K562 (cell line): ENCODE results near the gene MED15. TPM values are rescaled to one million over a fixed set of nuclear protein-coding genes. Genes with fewer than 3 reads are reported as not detected.

Experiments used
- ATAC-seq: fragments of 200-7000 bp; cut with Tn5 transposase; 3 replicates; pipeline ENCODE4 v1.9.1; 2020; ENCODE audit warnings: moderate library complexity
- BruUV-seq: library from RNA; stranded (reverse); fragments of 400-500 nt; replicated peaks from 2 replicates; lab custom pipeline; 2021; lab: Mats Ljungman, UMichigan
- CTCF ChIA-PET: fragments of 300-600 bp; formaldehyde crosslinking; extraction: SDS; loops from one replicate; lab custom pipeline; 2021; ENCODE audit warnings: low intra/inter-chr PET ratio; lab: Yijun Ruan, JAX
- POLR2A ChIA-PET: fragments of 300-600, 350-650 bp; sonication (Branson Sonifier 250); formaldehyde crosslinking; extraction: SDS; loops from one replicate; lab custom pipeline; 2021; ENCODE audit warnings: antibody characterized with exemption, inconsistent platforms; lab: Yijun Ruan, JAX
- DNase-seq, 4 experiments: peaks; one replicate each; pipeline versions ENCODE4 v3.0.0 to v3.0.0-alpha.2; 2011 to 2018; ENCODE audit warnings: low spot score in 3 of 4, mixed read lengths in 3 of 4; ENCODE audit errors: extremely low read depth in 1 of 4
- FAIRE-seq: peaks from 2 replicates; lab custom pipeline; 2011; peaks lifted over from hg19 to GRCh38; lab: Jason Lieb, UNC
- H2AFZ ChIP-seq: 2 replicates; pipeline ENCODE4 v1.6.0; 2011; ENCODE audit warnings: low read depth, low read length, control low read depth, inconsistent platforms
- H3K27ac ChIP-seq: fragments of 200-600 bp; 3 replicates; pipeline ENCODE4 v1.8.0; 2011; ENCODE audit warnings: low read depth, mild to moderate bottlenecking, control low read depth, inconsistent platforms, low read length, moderate library complexity, mixed read lengths; ENCODE audit errors: extremely low read depth
- H3K27me3 ChIP-seq, 2 experiments: fragments of 300-600 bp in 1 of 2; 2 replicates in 1 of 2; 3 replicates in 1 of 2; pipeline versions ENCODE4 v1.6.0 to v1.8.0; 2011; ENCODE audit warnings: inconsistent platforms in 2 of 2, low read length in 2 of 2, mild to moderate bottlenecking in 1 of 2, mixed read lengths in 1 of 2, moderate library complexity in 1 of 2; ENCODE audit not compliant: control insufficient read depth in 2 of 2, insufficient read depth in 2 of 2
- H3K36me3 ChIP-seq: fragments of 300-600 bp; 3 replicates; pipeline ENCODE4 v1.8.0; 2011; ENCODE audit warnings: mild to moderate bottlenecking, low read length, inconsistent platforms; ENCODE audit not compliant: control insufficient read depth, insufficient read depth
- H3K4me1 ChIP-seq, 2 experiments: fragments of 200-600 bp in 1 of 2; replicated peaks in 1 of 2; 2 replicates in 1 of 2; 3 replicates in 1 of 2; pipeline versions ENCODE4 v1.5.1 to v1.8.0; 2011; ENCODE audit warnings: inconsistent platforms in 2 of 2, low read length in 2 of 2, mild to moderate bottlenecking in 1 of 2, mixed read lengths in 1 of 2, moderate library complexity in 1 of 2; ENCODE audit not compliant: control insufficient read depth in 2 of 2, insufficient read depth in 2 of 2
- H3K4me2 ChIP-seq: 2 replicates; pipeline ENCODE4 v1.6.1; 2011; ENCODE audit warnings: low read length, control low read depth, inconsistent platforms, mixed read lengths; ENCODE audit not compliant: insufficient read depth
- H3K4me3 ChIP-seq: fragments of 200-600 bp; sonication (generic), shearing (Covaris generic); 2 replicates; pipeline ENCODE4 v1.5.1; 2016; ENCODE audit warnings: control low read depth, inconsistent platforms
- H3K79me2 ChIP-seq: fragments of 200-600 bp; 3 replicates; pipeline ENCODE4 v1.8.0; 2011; ENCODE audit warnings: low read length, inconsistent platforms; ENCODE audit not compliant: control insufficient read depth, insufficient read depth
- H3K9ac ChIP-seq, 2 experiments: 2 replicates each; pipeline versions ENCODE4 v1.6.0 to v1.6.1; 2011; ENCODE audit warnings: low read depth in 2 of 2, low read length in 2 of 2, control low read depth in 1 of 2, inconsistent platforms in 1 of 2, mild to moderate bottlenecking in 1 of 2, mixed read lengths in 1 of 2; ENCODE audit not compliant: insufficient read depth in 1 of 2
- H3K9me1 ChIP-seq: one replicate; pipeline ENCODE4 v1.6.0; 2011; ENCODE audit warnings: inconsistent platforms, mild to moderate bottlenecking, low read length, moderate library complexity; ENCODE audit not compliant: control insufficient read depth, insufficient read depth
- H3K9me3 ChIP-seq: replicated peaks from 2 replicates; pipeline ENCODE4 v1.5.1; 2011; ENCODE audit warnings: low read depth, low read length, inconsistent platforms; ENCODE audit not compliant: control insufficient read depth, insufficient read depth
- H4K20me1 ChIP-seq: replicated peaks from 2 replicates; pipeline ENCODE4 v1.6.1; 2011; ENCODE audit warnings: low read length, inconsistent platforms, mixed read lengths; ENCODE audit not compliant: control insufficient read depth, insufficient read depth
- ATF4 ChIP-seq: fragments of 450-650 bp; formaldehyde crosslinking; IDR thresholded peaks from 2 replicates; pipeline ENCODE4 v1.4.0; 2022; ENCODE audit warnings: mild to moderate bottlenecking, moderate library complexity
- BCL6 ChIP-seq: fragments of 250-450 bp; sonication (Bioruptor Pico); IDR thresholded peaks from 2 replicates; pipeline ENCODE4 v1.4.0; 2020
- CBX5 ChIP-seq: IDR thresholded peaks from 2 replicates; pipeline ENCODE4 v1.6.1; 2014; ENCODE audit warnings: low read depth, borderline replicate concordance
- CBX8 ChIP-seq: fragments of 200-600 bp; sonication (generic); IDR thresholded peaks from 2 replicates; pipeline ENCODE4 v1.6.1; 2012; ENCODE audit warnings: borderline replicate concordance, mixed run types, low read depth, mild to moderate bottlenecking, moderate library complexity, mixed read lengths, low read length, control low read depth, inconsistent platforms; ENCODE audit not compliant: poor library complexity, severe bottlenecking; ENCODE audit errors: extremely low read depth
- ELK1 ChIP-seq: sonication (generic); formaldehyde crosslinking; IDR thresholded peaks from 2 replicates; pipeline ENCODE4 v1.8.1; 2022; ENCODE audit warnings: missing genetic modification reagents
- MECOM ChIP-seq: fragments of 250-450 bp; sonication (Bioruptor Pico); IDR thresholded peaks from 2 replicates; pipeline ENCODE4 v1.8.0; 2022; ENCODE audit warnings: inconsistent platforms
- POLR2AphosphoS5 ChIP-seq: IDR thresholded peaks from 2 replicates; pipeline ENCODE4 v1.6.1; 2011; ENCODE audit warnings: mild to moderate bottlenecking, low read depth, low read length, moderate library complexity; ENCODE audit not compliant: control insufficient read depth, insufficient read depth
- POLR2H ChIP-seq: IDR thresholded peaks from 2 replicates; pipeline ENCODE4 v1.6.1; 2016; ENCODE audit warnings: missing genetic modification characterization, low read depth, mild to moderate bottlenecking, control low read depth, missing compliant biosample characterization, moderate library complexity
- RFX7 ChIP-seq: fragments of 250-450 bp; sonication (Bioruptor Pico); IDR thresholded peaks from 2 replicates; pipeline ENCODE4 v1.5.1; 2021; ENCODE audit warnings: mild to moderate bottlenecking
- RHOXF2B ChIP-seq: fragments of 250-450 bp; sonication (Bioruptor Pico); conservative IDR thresholded peaks from 2 replicates; pipeline ENCODE4 v1.5.1; 2021
- SIN3A ChIP-seq, 2 experiments: fragments of 150-350 bp in 1 of 2; IDR thresholded peaks; 2 replicates each; pipeline ENCODE4 v1.6.1; 2011 to 2016; ENCODE audit warnings: borderline replicate concordance in 2 of 2, low read depth in 2 of 2, low read length in 2 of 2, mild to moderate bottlenecking in 2 of 2, moderate library complexity in 2 of 2; ENCODE audit not compliant: control insufficient read depth in 1 of 2
- SIN3B ChIP-seq: fragments of 450-650 bp; IDR thresholded peaks from 2 replicates; pipeline ENCODE4 v1.6.1; 2017; ENCODE audit warnings: low read depth, mild to moderate bottlenecking, moderate library complexity
- TSC22D4 ChIP-seq: fragments of 450-650 bp; IDR thresholded peaks from 2 replicates; pipeline ENCODE4 v1.6.1; 2016; ENCODE audit warnings: missing genetic modification characterization, missing biosample characterization, control low read depth
- ZNF398 ChIP-seq: fragments of 250-450 bp; sonication (Bioruptor Pico); IDR thresholded peaks from 2 replicates; pipeline ENCODE4 v1.8.0; 2021; ENCODE audit warnings: moderate library complexity, mild to moderate bottlenecking, inconsistent platforms
- ZNF77 ChIP-seq: fragments of 250-450 bp; sonication (Bioruptor Pico); IDR thresholded peaks from 2 replicates; pipeline ENCODE4 v1.5.0; 2020
- ZNF79 ChIP-seq: fragments of 250-450 bp; sonication (Bioruptor Pico); IDR thresholded peaks from 2 replicates; pipeline ENCODE4 v1.4.0; 2020; ENCODE audit warnings: low read depth, mild to moderate bottlenecking, moderate library complexity
- WGBS: fragments of 100-300 bp; shearing (Covaris generic); methylation state at CpG from one replicate; pipeline ENCODE4 v1.1.6; 2016; ENCODE audit warnings: low coverage, mixed read lengths; ENCODE audit not compliant: insufficient coverage; ENCODE audit errors: missing lambda C conversion rate; 5-methylcytosine and 5-hydroxymethylcytosine counted together
- in situ Hi-C: fragments of 300-500 bp; cut with MboI; formaldehyde crosslinking; loops from 4 replicates; pipeline ENCODE4 v1.15.0; 2018; ENCODE audit warnings: inconsistent platforms, mixed read lengths
- intact Hi-C: fragments of 100-400 bp; cut with micrococcal nuclease; formaldehyde crosslinking; loops from 2 replicates; pipeline ENCODE4 v1.14.2; 2022
- polyA plus RNA-seq, 8 experiments: library from polyadenylated mRNA; depleted of rRNA in 4 of 8; stranded (reverse) in 5 of 8; unstranded in 3 of 8; fragments of >200 nt; fragmentation: Nextera tagmentation in 2 of 8; fragmentation: Illumina TruSeq in 1 of 8; extraction: Ambion mirVana in 2 of 8; extraction: Trizol in 1 of 8; gene quantifications; 2 replicates each; pipeline versions ENCODE4 v1.2.1 to v1.2.3, GENCODE V29; 2011 to 2014; ENCODE audit warnings: inconsistent platforms in 1 of 8, missing spikeins in 1 of 8
- total RNA-seq, 7 experiments: library from RNA; depleted of rRNA in 6 of 7; stranded (reverse); fragments of >200 nt in 6 of 7; fragmentation: Illumina TruSeq in 2 of 7; extraction: Trizol in 2 of 7; gene quantifications; 2 replicates each; pipeline versions ENCODE4 v1.2.1 to v1.2.3, GENCODE V29; 2011 to 2021; ENCODE audit warnings: low replicate concordance in 1 of 7
- TF ChIP-seq, protein P1 (sequence below): sonication (generic); formaldehyde crosslinking; IDR thresholded peaks from 2 replicates; pipeline ENCODE4 v1.5.0; 2020; ENCODE audit warnings: missing genetic modification reagents

MED15 gene
- total and polyA plus RNA-seq, 9 of the 15 experiments (the other 6 are each of a cell fraction or from before 2014, with no cell fraction given): 4.0 to 271 (median 60.1) TPM

- no peaks in the 10 kb centered on the region for H3K79me2 ChIP-seq
- no peaks in the 10 kb centered on the region for H3K27me3 ChIP-seq
- no peak for FAIRE-seq
- POLR2A ChIA-PET: interaction anchor here (0.6 to 68.9 kb wide), 6 partner anchors 9 to 154 kb away, joined by 3 to 1693 read pairs (median 3); partner anchors contain the start of gene MED15
- in situ Hi-C loops: loop anchor here (5.0 kb wide), 1 partner anchor 155 kb away; no protein-coding TSS in a partner anchor
- no peak overlapping the region for H3K4me3 ChIP-seq
- CTCF ChIA-PET: interaction anchor here (0.6 to 2.9 kb wide), 6 partner anchors 9 to 154 kb away, joined by 3 to 35 read pairs (median 4); no protein-coding TSS in a partner anchor
- peaks cover 91% of the 10 kb centered on the region for H3K36me3 ChIP-seq
- peaks cover 6 to 10% of the 10 kb centered on the region in 2 experiments for H3K4me1 ChIP-seq
- H3K27ac ChIP-seq: no peak overlapping the region
- no peak overlapping the region for H2AFZ ChIP-seq
- intact Hi-C loops: no loop called here
- H4K20me1 ChIP-seq: peaks cover 37% of the 10 kb centered on the region
- DNase-seq: no peak
- WGBS: 76% methylated on average over 11 of the region's 11 CpGs
- TSS peak; percentile 12 for BruUV-seq
- no peak overlapping the region for H3K4me2 ChIP-seq
- H3K9ac ChIP-seq: no peak overlapping the region
- no peaks in the 10 kb centered on the region for H3K9me3 ChIP-seq
- ATAC-seq: no peak
- H3K9me1 ChIP-seq: peaks cover 10% of the 10 kb centered on the region
- 0 out of 4 replicates have a peak, but pooled peaks of 1 of the 2 experiments have one; percentile 11 for TF ChIP-seq SIN3A (IDR thresholded peaks at IDR 0.05; ENCODE audit: borderline replicate concordance in 2 of 2, control insufficient read depth in 1 of 2, low read depth in 2 of 2, low read length in 2 of 2)
- no peak for TF ChIP-seq POLR2AphosphoS5
- no peak for TF ChIP-seq TSC22D4 (tag)
- TF ChIP-seq ZNF79 (CRISPR knock-in tag): no peak
- no peak for TF ChIP-seq CBX8
- TF ChIP-seq, protein P1, sequence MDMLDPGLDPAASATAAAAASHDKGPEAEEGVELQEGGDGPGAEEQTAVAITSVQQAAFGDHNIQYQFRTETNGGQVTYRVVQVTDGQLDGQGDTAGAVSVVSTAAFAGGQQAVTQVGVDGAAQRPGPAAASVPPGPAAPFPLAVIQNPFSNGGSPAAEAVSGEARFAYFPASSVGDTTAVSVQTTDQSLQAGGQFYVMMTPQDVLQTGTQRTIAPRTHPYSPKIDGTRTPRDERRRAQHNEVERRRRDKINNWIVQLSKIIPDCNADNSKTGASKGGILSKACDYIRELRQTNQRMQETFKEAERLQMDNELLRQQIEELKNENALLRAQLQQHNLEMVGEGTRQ (CRISPR knock-in tag): no peak
- no peak for TF ChIP-seq ZNF77 (CRISPR knock-in tag)
- no peak for TF ChIP-seq POLR2H (tag)
- no peak for TF ChIP-seq MECOM (CRISPR knock-in tag)
- no peak for TF ChIP-seq ZNF398 (CRISPR knock-in tag)
- no peak for TF ChIP-seq ATF4 (CRISPR knock-in tag)
- TF ChIP-seq BCL6 (CRISPR knock-in tag): no peak
- 0 out of 2 replicates have a peak, but pooled peaks have one; percentile 11 for TF ChIP-seq RHOXF2B
- no peak for TF ChIP-seq CBX5
- no peak for TF ChIP-seq SIN3B
- TF ChIP-seq ELK1: no peak
- no peak for TF ChIP-seq RFX7 (CRISPR knock-in tag)
Observed at GRCh38 chr22:20572132-20572802, 64.9 kb downstream of the MED15 start.
